Measurements from ENCODE around the gene MYRFL.

MYRFL gene

DNA sequence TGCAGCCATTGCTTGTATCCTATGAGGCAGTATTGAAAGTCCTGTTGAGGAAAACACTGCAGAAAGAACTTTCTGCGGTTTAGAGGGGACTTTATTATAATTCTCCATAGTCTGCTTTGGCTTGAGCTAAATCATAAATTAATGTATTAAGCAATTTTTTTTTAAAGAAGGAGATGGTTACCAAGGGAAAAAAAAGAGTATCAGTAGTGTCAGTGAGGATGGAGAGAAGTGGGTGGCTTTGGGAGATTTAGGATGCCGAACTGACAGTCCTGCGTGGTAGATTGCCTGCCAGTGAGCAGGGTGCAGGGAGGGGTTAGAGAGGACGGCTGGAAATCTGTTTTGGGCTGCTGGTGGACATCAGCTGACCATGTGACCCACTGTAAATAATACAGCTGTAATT lies 96.8 kb downstream of the MYRFL start:
- H3K4me3 ChIP-seq (ENCODE audit: low read depth, low read length) = no peak overlapping the region
- H3K4me1 ChIP-seq (ENCODE audit: control insufficient read depth, insufficient read depth, low read length) = no peaks in the 10 kb centered on the region
- H3K9ac ChIP-seq (ENCODE audit: low read depth, low read length) = no peak overlapping the region
- H3K27me3 ChIP-seq (ENCODE audit: control insufficient read depth, insufficient read depth, low read length) = no peaks in the 10 kb centered on the region
- H3K36me3 ChIP-seq (ENCODE audit: control insufficient read depth, insufficient read depth, low read length) = no peaks in the 10 kb centered on the region
- H3K9me3 ChIP-seq (ENCODE audit: control insufficient read depth, insufficient read depth, low read length) = no peaks in the 10 kb centered on the region

DNA sequence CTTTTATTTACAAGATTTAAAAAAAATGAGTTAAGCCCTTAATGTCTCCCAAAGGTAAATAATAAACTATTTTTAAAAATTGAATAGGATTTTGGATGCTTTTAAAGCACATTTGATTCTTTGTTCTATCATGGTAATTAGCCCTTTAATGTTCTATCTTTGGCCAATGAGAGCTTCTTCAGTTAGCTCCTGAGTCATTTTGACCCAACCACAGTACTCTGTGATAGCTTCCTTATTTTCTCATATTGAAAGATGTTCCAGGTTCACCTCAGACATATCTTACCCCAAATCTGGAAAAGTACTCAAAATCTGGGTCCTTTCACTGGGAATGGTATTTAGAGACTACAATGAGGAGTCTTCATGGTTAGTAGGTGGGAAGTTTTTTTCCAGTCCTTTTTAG lies 98.0 kb downstream of the MYRFL start:
- no peaks in the 10 kb centered on the region for H3K9me3 ChIP-seq (ENCODE audit: control insufficient read depth, insufficient read depth, low read length)
- H3K4me3 ChIP-seq (ENCODE audit: low read depth, low read length) = no peak overlapping the region
- H3K27me3 ChIP-seq (ENCODE audit: control insufficient read depth, insufficient read depth, low read length) = no peaks in the 10 kb centered on the region
- H3K4me1 ChIP-seq (ENCODE audit: control insufficient read depth, insufficient read depth, low read length) = peaks cover 2% of the 10 kb centered on the region
- no peaks in the 10 kb centered on the region for H3K36me3 ChIP-seq (ENCODE audit: control insufficient read depth, insufficient read depth, low read length)
- H3K9ac ChIP-seq (ENCODE audit: low read depth, low read length) = no peak overlapping the region

DNA sequence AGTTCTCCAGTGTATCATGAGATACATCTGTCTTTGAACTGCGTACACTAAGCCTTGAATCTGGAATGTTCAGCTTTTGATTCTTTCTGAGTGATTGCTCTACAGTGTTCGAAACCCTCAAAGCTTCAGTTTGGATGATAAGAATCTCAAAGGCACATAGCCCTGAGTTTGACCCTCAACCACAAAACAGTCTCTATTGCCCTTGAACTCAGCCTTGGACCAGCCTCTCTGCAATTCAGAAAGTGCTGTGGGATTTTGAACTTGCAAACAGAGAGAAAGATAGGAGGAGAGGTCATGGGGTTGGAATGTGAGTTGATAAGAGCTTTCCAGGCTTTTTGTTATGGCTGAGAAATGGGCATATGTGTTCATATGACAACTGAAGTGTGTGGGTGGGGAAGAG lies 100.3 kb downstream of the MYRFL start:
- Histone ChIP-seq H3K4me3 (ENCODE audit: low read depth, low read length) (no peak overlapping the region), H3K27me3 (ENCODE audit: control insufficient read depth, insufficient read depth, low read length) (no peaks in the 10 kb centered on the region), H3K36me3 (ENCODE audit: control insufficient read depth, insufficient read depth, low read length) (no peaks in the 10 kb centered on the region), H3K4me1 (ENCODE audit: control insufficient read depth, insufficient read depth, low read length) (peaks cover 2% of the 10 kb centered on the region), H3K9me3 (ENCODE audit: control insufficient read depth, insufficient read depth, low read length) (no peaks in the 10 kb centered on the region), H3K9ac (ENCODE audit: low read depth, low read length) (no peak overlapping the region)

DNA sequence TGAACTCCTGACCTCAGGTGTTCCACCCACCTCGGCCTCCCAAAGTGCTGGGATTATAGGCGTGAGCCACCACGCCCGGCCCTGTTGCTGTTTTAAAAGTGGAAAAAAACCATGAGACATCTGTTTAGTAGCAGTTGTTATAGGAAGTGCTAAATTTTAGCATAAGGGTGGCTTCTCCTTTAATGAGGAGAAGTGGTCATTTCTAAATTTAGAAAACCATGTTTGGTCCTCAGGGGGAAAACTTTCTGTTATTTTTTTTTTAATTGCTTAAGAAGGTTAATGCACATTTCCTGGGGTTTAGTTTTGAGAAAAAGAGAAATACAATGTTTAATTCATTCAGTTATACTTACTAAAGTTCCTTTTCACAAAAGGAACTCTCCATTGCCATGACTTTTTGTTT lies 102.1 kb downstream of the MYRFL start:
- H3K9me3 ChIP-seq (ENCODE audit: control insufficient read depth, insufficient read depth, low read length) = no peaks in the 10 kb centered on the region
- no peak overlapping the region for H3K9ac ChIP-seq (ENCODE audit: low read depth, low read length)
- no peak overlapping the region for H3K4me3 ChIP-seq (ENCODE audit: low read depth, low read length)
- peaks cover 14% of the 10 kb centered on the region for H3K4me1 ChIP-seq (ENCODE audit: control insufficient read depth, insufficient read depth, low read length)
- H3K36me3 ChIP-seq (ENCODE audit: control insufficient read depth, insufficient read depth, low read length) = no peaks in the 10 kb centered on the region
- no peaks in the 10 kb centered on the region for H3K27me3 ChIP-seq (ENCODE audit: control insufficient read depth, insufficient read depth, low read length)

DNA sequence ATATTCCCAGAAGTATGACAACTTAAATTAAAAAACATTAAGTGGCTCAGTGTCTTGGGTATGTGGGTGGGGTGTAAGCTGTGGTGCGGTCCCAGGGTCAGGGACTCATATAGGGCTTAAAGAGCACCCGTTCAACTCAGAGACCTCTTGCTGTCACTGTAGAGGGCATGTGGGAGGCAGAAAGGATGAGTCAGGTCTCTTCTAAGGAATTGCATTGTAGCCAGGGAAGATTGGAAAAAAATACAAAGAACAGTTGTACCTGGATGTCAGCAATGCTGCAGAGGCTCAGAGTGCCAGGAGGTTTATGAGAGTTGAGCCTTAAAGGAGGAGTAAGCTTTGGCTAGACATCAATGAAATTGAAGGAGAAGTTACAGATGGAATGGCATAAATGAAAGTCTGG lies 104.1 kb downstream of the MYRFL start:
- Histone ChIP-seq H3K4me3 (ENCODE audit: low read depth, low read length) (no peak overlapping the region), H3K36me3 (ENCODE audit: control insufficient read depth, insufficient read depth, low read length) (no peaks in the 10 kb centered on the region), H3K9me3 (ENCODE audit: control insufficient read depth, insufficient read depth, low read length) (no peaks in the 10 kb centered on the region), H3K9ac (ENCODE audit: low read depth, low read length) (no peak overlapping the region), H3K27me3 (ENCODE audit: control insufficient read depth, insufficient read depth, low read length) (no peaks in the 10 kb centered on the region), H3K4me1 (ENCODE audit: control insufficient read depth, insufficient read depth, low read length) (peaks cover 31% of the 10 kb centered on the region)

DNA sequence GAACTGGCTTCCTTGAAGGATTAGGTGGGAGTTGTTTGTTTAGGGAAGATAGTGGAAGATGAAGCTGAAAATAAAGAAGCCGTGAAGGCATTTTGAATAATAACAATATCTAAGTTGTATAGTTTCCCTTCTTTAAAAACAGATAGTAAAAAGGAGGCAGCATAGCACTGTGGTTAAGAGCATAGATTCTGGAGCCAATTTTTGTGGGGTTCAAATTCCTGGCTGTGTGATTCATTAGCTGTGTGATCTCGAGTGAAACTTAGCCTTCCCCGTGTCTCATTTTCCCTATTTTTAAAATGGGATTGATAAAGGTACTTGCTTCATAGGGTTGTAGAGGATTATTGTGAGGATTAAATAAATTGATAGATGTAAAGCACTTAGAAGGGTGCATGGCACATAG lies 104.5 kb downstream of the MYRFL start:
- Histone ChIP-seq H3K36me3 (ENCODE audit: control insufficient read depth, insufficient read depth, low read length) (no peaks in the 10 kb centered on the region), H3K4me1 (ENCODE audit: control insufficient read depth, insufficient read depth, low read length) (peaks cover 31% of the 10 kb centered on the region), H3K4me3 (ENCODE audit: low read depth, low read length) (no peak overlapping the region), H3K9me3 (ENCODE audit: control insufficient read depth, insufficient read depth, low read length) (no peaks in the 10 kb centered on the region), H3K9ac (ENCODE audit: low read depth, low read length) (no peak overlapping the region), H3K27me3 (ENCODE audit: control insufficient read depth, insufficient read depth, low read length) (no peaks in the 10 kb centered on the region)

DNA sequence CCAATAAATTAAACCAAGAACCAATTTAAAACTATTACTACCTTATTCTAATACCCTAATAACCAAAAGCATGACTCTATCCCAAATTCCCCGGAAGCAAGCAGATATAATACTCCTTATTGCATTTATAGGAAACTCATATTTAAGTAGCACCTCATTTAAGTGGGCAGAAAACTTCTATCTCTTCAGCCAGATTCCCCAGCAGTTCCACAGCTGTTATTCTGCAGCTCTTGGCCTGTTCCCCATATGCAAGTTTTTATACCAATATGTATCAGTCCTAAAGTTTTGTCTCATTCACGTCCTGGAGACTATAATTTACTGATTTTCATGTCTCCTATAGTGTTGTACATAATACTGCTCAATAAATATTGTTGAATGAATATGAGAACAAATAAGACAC lies 106.5 kb downstream of the MYRFL start:
- no peak overlapping the region for H3K9ac ChIP-seq (ENCODE audit: low read depth, low read length)
- H3K4me1 ChIP-seq (ENCODE audit: control insufficient read depth, insufficient read depth, low read length) = peaks cover 41% of the 10 kb centered on the region
- no peak overlapping the region for H3K4me3 ChIP-seq (ENCODE audit: low read depth, low read length)
- no peaks in the 10 kb centered on the region for H3K27me3 ChIP-seq (ENCODE audit: control insufficient read depth, insufficient read depth, low read length)
- H3K36me3 ChIP-seq (ENCODE audit: control insufficient read depth, insufficient read depth, low read length) = no peaks in the 10 kb centered on the region
- H3K9me3 ChIP-seq (ENCODE audit: control insufficient read depth, insufficient read depth, low read length) = no peaks in the 10 kb centered on the region

DNA sequence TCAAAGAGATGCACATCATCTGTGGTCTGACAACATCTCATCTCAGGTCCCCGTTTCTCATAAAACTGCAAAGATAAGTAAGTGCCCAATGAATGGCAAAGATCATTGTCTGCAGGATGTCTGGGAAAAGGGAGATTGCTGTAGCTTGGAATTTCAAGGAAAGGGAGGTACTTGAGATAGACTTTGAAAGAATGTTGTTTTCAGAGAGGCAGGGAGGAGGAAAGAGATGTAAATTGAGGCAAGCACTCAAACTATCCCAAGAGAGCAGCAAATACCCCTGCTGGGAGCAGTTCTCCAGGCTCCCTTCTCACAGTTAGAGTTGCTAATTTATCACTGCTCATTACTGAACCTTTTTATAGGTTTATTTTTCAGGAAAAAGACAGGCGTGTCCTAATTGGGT lies 107.1 kb downstream of the MYRFL start:
- Histone ChIP-seq H3K9ac (ENCODE audit: low read depth, low read length) (no peak overlapping the region), H3K27me3 (ENCODE audit: control insufficient read depth, insufficient read depth, low read length) (no peaks in the 10 kb centered on the region), H3K9me3 (ENCODE audit: control insufficient read depth, insufficient read depth, low read length) (no peaks in the 10 kb centered on the region), H3K4me3 (ENCODE audit: low read depth, low read length) (no peak overlapping the region), H3K36me3 (ENCODE audit: control insufficient read depth, insufficient read depth, low read length) (no peaks in the 10 kb centered on the region), H3K4me1 (ENCODE audit: control insufficient read depth, insufficient read depth, low read length) (peaks cover 43% of the 10 kb centered on the region)

DNA sequence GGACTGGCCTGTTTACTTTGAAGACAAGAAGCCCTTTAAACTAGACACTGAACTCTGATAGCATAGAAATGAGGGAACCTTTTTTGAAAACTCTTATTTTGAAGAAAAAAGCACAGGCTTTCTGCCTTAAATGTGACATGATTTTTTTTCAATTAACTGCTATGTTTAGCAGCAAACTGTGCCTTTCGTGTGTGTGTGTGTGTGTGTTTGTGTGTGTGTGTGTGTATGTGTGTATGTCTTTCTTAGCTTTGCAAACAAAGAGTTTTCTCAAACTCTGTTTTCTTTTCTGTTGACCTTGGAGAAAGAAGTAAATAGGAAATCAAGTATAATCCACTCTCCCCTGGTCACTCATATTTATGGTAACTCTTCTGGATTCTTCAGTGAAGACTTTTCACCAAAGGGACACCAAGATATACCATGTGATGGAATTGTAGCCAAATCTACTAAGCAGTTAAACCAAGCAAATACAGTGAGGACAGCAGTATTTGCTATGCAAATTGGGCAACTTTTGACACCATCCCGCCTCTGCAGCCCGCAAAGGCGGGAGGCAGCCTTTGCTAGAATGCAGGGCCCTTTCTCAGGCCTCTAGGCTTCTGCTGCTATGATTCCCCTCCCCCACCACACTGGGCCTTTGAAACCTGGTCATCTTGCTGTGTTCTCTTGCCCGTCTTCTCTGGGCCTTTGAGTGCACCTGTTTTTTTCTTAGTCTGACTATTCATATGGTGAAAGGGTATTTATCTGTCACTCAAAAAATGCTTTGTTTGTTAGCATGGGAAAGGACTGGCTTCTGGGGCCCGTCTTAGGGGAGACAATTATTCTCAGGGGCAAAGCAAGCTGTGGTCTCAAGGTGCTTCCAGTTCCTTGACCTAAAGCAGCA lies 107.9 kb downstream of the MYRFL start:
- H3K4me3 ChIP-seq (ENCODE audit: low read depth, low read length) = no peak overlapping the region
- peaks cover 41% of the 10 kb centered on the region for H3K4me1 ChIP-seq (ENCODE audit: control insufficient read depth, insufficient read depth, low read length)
- H3K9ac ChIP-seq (ENCODE audit: low read depth, low read length) = no peak overlapping the region
- H3K36me3 ChIP-seq (ENCODE audit: control insufficient read depth, insufficient read depth, low read length) = no peaks in the 10 kb centered on the region
- H3K9me3 ChIP-seq (ENCODE audit: control insufficient read depth, insufficient read depth, low read length) = no peaks in the 10 kb centered on the region
- H3K27me3 ChIP-seq (ENCODE audit: control insufficient read depth, insufficient read depth, low read length) = no peaks in the 10 kb centered on the region

DNA sequence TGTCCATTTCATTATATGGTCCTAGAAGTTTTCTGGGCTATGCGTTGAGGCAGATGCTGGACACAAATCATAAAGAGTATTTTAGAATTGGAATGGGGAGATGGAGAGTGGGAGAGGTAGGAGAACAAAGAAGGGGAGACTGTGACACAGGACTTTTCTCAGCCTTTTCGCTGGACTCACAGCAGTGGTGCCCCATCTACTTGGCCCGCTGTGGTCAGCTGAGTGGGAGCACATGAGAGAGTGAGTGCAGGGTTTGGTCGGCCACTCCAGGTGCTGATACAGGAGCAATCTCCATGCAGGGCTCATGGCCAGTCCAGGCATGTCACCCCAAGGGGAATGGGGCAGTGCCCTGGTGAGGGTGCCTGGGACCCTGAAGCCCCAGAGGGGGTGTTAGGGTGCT lies 109.0 kb downstream of the MYRFL start:
- Histone ChIP-seq H3K9ac (ENCODE audit: low read depth, low read length) (no peak overlapping the region), H3K9me3 (ENCODE audit: control insufficient read depth, insufficient read depth, low read length) (no peaks in the 10 kb centered on the region), H3K4me3 (ENCODE audit: low read depth, low read length) (no peak overlapping the region), H3K36me3 (ENCODE audit: control insufficient read depth, insufficient read depth, low read length) (no peaks in the 10 kb centered on the region), H3K27me3 (ENCODE audit: control insufficient read depth, insufficient read depth, low read length) (no peaks in the 10 kb centered on the region), H3K4me1 (ENCODE audit: control insufficient read depth, insufficient read depth, low read length) (peaks cover 41% of the 10 kb centered on the region)

DNA sequence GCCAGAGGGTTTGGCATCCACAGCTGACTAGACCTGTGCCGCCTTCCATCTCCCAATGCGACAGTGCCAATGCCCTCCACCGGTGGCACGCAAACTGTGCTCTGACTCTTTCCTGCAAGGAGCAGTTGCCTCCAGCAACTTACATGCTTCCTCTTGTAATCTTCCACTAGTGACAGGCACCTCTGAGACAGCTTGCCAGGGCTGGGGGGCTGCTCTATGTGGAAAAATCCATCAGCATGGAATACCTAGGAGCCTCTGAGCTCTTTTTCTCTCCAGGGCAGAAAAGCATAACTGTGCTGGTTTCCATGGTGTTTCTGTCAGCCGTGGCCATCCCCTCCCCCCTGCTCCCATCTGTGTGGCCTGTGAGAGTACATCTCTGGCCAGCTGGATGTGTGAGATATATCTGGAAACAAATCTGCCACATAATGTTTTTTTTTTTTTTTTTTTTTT lies 110.6 kb downstream of the MYRFL start:
- Histone ChIP-seq H3K4me3 (ENCODE audit: low read depth, low read length) (no peak overlapping the region), H3K36me3 (ENCODE audit: control insufficient read depth, insufficient read depth, low read length) (no peaks in the 10 kb centered on the region), H3K27me3 (ENCODE audit: control insufficient read depth, insufficient read depth, low read length) (no peaks in the 10 kb centered on the region), H3K9me3 (ENCODE audit: control insufficient read depth, insufficient read depth, low read length) (no peaks in the 10 kb centered on the region), H3K9ac (ENCODE audit: low read depth, low read length) (no peak overlapping the region), H3K4me1 (ENCODE audit: control insufficient read depth, insufficient read depth, low read length) (peaks cover 41% of the 10 kb centered on the region)

DNA sequence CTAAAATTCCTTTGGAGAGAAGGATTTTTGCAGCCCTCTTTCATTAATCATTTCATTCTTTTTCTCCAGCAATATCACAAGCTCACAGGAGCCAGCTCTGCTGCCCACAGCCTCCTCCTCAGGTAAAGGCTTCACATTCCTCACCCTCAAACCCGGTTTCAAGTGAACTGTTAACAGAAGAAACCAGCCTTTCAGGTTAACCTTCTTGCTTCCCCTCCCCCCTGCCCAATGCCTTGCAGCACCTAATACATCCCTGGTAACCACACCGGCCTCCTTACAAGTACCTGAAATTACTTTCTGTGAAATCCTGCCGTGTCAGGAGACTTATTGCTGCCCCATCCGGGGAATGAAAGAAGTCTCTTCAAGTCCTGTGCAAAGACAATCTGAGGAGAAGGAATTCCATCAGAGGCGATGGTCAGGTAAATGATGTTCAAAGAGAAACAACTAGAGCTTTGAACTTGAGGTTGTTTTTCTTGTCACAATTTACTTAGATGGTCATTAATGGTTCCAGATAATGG lies 111.2 kb downstream of the MYRFL start:
- no peaks in the 10 kb centered on the region for H3K36me3 ChIP-seq (ENCODE audit: control insufficient read depth, insufficient read depth, low read length)
- peaks cover 38% of the 10 kb centered on the region for H3K4me1 ChIP-seq (ENCODE audit: control insufficient read depth, insufficient read depth, low read length)
- no peak overlapping the region for H3K9ac ChIP-seq (ENCODE audit: low read depth, low read length)
- H3K9me3 ChIP-seq (ENCODE audit: control insufficient read depth, insufficient read depth, low read length) = no peaks in the 10 kb centered on the region
- no peaks in the 10 kb centered on the region for H3K27me3 ChIP-seq (ENCODE audit: control insufficient read depth, insufficient read depth, low read length)
- no peak overlapping the region for H3K4me3 ChIP-seq (ENCODE audit: low read depth, low read length)
